Stimulated activated CD4-positive, alpha-beta T cell treated with anti-CD3 and anti-CD28 coated beads, Interleukin-1b, Interleukin-23, amount 100 ng/mL, for 48 hours (primary cell): ENCODE results near the gene NKG7.

Experiments used
- DNase-seq: peaks from one replicate; pipeline ENCODE4 v3.0.0-alpha.2; 2020

The NKG7 gene

DNA sequence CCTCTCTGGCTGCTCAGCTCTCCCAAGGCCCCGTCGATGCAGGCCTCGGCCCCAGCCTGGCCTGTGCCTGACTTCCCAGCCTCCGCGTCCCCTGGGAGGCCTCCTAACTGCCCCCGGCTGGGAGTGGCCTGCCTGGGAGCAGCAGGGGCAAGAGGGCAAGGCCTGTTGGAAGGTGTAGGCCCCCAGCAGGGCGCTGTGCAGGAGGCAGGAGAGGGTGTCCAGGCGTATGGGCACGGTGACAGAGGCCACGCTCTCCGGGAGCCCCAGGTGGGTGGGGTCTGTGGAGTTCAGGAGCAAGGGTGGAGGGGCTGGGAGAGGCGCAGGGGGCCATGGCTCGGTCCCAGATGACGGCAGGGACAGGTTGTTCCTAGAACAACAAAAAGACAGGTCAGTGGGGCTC is 16.7 kb upstream of the NKG7 start:
- DNase-seq = no peak

DNA sequence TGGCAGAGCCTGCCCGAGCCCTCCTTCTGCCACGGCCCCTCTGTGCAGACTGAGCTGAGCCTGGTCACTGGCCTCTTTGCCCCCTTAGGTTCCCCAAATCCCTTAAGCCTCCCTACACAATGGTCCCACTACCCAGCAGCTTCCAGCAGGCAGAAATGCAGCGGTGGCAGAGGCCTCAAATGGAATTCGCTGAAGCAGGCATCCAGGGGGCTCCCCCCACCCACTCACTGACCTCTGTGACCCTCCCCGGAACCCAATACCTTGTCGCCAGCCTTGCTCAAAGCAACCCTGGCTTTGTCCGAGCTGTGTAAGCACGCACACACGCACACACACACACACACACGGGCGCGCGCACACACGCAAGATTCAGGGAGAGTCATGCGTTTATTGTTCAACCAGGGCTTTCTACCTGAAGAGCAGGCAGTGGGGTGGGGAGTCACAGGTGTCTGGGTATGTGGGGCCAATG is 15.5 kb upstream of the NKG7 start, which contains the start of gene LIM2:
Gene LIM2 (minus strand): TSS at position 51 of the 466 bp plus-strand sequence. CDS start 531 bp downstream, outside the sequence.
- no peak for DNase-seq

DNA sequence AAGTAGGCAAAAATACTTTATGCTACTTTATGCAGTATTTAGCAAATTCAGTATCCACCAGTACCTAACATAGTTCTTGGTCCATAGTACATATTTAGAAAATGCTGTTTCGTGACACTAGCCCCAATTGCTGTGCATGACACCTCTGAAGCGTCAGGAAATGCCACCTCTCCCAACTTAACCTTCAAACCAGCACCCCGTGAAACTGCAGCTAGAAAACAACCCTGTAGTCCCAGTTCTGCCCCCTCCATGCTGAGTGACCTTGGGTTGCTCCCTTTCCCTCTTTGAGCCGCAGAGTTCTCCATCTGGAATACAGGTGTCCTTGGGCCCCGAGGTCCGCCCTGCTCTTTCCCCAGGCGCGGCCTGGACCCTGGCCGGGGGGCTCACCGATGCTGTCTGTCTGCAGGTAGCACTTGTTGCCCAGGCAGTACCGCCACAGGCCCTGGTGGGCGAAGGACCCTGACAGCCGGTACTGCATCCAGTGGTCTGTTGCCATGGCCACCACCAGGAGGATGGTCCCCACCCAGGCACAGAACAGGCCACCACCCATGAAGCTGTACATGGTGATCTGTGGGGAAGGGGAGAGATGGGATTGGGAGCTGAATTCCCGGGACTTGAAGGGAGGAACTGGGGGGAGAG is 14.5 kb upstream of the NKG7 start:
- DNase-seq = no peak

DNA sequence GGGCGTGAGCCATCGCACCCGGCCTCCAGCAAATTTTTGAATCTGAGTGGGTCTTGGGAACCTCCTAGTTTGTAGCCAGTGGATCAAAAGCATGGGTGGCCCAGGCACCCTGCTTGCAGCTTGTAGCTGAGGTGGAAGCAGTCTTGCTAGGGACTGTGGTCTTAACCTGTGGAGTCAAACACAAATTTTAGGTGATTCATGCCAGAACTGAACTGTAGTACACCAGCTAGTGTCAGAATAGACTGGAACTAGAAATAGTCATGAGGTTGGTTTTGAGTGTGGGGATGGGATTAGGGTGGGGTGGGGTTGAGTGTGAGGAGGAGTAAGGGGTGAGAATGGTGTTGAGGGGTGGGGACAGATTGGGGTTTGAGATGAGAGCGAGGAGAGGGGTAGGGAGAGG is 9.6 kb upstream of the NKG7 start:
- no peak for DNase-seq

DNA sequence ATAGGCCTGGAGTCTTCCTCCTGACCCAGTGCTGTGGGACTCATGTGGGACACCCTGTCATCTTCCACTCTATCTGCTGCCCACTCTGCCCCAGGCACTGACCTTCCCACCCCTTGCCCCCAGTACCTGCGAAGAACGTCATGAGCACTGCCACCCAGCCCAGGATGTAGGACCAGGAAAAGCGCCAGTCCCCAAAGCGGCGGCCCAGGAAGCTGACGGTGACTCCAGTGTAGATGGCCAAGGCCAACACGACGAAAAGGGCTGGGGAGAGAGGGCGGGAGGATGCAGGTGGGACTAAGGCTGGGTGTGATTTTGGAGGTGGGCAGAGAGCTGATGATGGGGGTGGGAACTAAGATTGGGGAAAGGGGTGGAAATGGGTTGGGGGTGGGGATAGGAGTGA is 7.9 kb upstream of the NKG7 start:
- no peak for DNase-seq

DNA sequence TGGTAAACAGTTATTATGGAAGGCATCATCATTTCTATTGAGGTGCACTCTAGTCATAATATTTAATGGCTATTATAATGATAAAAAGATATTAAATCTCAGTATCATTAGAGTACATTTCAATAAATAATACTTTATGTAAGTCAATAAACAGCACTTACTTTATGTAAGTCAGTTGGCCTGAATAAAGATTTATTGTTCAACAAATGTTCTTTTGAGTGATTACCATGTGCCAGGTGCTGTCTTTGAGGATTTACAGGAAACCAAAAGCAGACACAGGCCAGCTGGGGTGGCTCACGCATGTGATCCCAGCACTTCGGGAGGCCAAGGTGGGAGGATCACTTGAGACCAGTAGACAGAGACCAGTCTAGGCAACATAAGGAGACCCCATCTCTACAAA is 5.0 kb upstream of the NKG7 start:
- DNase-seq = no peak

DNA sequence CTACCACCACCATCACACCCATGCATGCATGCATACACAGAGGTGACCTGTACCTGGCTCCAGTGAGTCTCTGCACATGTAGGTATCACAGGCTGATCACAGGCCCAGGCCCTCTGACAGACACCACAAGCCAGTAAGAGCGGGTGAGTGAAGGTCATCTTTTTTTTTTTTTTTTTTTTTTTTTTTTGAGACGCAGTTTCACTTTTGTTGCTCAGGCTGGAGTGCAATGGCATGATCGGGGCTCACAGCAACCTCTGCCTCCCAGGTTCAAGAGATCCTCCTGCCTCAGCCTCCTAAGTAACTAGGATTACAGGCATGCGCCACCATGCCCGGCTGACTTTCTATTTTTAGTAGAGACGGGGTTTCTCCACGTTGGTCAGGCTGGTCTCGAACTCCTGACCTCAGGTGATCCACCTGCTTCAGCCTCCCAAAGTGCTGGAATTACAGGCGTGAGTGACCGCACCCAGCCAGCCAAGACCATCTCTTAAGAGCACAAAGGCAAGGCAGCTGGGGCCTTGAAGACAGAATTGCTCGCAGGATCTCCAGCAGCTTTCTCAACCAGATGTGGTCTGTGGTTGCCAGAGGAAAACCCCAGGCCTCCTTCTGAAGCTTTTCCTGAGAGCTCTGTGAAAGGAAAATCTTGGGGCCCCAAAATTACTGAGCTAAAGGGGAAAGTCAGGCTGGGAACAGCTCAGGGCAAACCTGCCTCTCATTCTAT is 3.2 kb upstream of the NKG7 start:
- peak; percentile 38 for DNase-seq

DNA sequence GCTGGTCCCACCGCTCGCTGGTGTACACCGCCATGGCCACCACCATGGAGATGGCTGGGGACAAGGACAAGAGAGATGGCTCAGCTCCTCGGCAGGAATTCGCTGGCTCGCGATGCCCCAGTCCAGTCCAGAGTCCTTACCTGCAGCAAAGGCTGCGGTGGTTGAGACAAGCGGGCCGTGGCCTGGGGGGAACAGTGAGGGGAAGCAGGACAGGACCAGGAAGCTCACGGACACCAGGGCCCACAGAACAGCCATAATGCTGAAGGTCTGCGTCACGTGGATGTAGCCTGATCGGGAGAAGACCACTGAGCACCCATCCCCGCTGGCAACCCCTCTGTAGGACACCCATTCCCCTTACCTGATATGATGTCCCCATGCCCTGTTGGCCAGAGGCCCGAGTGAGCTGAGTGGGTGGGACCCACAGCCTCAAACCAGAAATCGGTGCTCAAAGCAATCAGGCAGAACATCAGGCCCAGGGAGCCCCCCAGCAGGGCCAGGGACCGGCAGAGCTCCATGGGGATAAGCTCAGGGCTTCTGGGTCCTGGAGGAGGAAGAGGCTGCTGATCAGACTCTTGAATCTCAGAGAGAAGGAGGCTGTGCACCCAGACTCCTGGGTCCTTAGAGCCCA is 319 bp downstream of the NKG7 start:
- DNase-seq = no peak

DNA sequence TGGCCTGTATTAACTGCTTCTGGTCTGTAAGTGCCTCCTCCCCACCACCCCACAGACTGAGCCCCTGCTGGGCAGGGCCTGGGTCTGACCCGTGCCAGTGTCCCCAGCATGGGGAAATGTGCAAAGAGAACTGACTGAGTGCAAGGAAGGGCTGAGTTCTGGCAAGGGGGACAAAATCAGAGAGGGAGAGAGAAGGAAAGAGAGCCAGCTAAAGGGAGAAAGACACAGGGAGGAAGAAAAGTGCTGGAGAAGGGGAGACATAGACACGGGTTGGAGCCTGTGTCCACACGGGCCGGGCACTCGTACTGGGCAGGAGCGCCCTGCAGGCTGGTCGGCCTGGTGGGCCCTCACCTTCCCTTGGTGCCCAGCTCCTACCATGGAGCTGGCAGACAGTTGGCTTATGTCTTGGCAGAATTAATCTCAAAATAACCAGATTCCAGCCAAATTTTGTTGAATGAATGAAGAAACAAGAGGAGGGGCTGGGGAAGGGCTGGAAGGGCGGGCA is 1.2 kb downstream of the NKG7 start:
- DNase-seq = no peak

DNA sequence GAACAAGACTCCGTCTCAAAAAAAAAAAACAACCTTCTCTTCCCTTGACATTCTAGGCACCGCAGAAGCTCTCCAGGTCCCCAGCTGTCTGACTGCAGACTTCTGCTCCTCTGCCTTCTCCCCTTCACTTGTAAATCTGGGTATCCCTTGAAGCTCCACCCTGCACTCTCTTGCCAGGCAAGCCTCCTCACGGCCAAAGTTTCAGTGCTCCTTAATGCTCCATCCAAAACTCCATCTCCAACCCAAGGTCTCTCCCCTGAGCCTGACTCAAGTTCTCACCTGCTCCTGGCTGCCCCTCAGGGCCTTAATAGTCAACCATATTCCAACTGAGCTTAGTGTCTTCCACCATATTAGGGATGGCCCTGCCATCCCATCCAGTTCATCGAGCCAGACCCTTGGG is 2.2 kb downstream of the NKG7 start:
- DNase-seq = no peak

DNA sequence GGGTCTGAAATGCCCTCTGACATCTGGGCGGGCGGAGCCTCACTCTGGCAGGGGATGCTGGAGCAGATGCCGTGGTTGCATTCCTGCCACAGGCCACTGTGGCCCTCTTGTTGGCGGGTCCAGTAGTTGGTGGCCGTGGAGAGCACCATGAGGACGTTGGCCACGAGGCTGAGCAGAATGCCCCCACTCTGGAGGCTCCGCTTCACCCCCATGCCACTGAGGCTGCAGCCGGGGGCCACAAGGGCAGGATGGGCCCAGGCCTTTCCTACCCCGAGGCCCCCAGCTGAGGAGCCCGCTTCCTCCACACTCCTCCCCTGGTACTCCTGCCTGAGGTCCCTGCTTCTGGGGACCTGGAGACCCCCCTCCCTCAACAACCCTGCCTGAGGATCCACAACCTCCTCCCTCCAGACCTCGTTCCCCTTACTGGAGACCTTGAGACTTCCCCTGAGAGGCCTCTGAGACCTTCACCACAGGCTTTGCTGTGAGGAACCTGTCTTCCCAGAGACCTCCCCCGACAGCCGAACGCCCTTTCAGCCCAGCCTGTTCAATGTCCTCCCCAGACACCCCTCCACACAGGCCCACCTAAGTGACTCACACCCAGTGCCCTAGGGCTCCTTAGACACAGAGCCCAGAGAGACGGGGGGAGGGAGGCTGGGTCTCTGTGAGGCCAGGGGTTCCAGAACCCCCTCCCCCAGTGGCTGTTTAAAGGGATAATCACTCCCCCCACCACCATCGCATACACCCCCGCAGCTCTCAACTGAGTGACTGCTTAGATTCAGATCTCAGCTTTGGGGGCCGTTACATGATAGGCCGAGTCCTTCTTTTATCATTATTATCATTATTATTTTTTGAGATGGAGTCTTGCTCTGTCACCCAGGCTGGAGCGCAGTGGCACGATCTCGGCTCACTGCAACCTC is 3.8 kb downstream of the NKG7 start, which contains the start of gene CLDND2:
Gene CLDND2 (minus strand): TSS at position 638 of the 917 bp plus-strand sequence. CDS start 426 bp downstream, at position 212.
- no peak for DNase-seq

DNA sequence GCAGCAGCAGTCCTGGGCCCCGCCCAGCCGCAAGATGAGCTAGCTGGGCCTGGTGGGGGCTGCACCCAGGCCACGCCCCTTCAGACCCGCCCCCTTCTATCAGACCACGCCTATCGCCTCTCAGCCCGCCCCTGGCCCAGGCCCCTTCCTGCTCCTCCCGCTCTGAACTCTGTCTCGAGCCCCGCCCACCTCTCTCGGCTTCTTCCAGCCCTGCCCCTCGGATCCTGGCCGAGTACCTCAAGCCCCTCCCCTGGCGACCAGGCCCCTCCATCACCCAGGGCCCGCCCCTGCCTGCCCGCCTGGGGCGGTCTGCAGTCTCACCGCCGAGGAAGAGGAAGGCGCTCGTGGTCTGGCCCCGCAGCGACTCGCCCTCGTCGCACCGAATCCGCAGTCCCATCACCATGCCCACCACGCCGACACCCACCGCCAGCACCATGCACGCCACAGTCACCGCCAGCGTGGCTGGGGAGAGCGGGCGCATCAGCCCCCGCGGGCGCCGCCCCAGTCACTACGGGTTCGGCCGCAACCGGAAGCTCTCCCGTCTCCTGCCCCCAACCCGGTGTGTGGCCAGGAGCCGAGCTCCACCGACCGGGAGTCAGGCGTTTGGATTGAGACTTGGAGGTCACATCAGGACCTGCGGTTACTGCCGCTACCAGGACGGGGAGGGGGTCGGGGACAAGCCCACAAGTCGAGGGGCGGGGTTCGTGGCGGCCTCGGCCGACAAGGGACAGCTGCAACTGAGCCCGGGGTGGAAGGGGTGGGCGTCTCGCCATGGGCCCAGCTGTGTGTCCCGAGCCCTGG is 4.7 kb downstream of the NKG7 start:
- DNase-seq = peak; percentile 100

DNA sequence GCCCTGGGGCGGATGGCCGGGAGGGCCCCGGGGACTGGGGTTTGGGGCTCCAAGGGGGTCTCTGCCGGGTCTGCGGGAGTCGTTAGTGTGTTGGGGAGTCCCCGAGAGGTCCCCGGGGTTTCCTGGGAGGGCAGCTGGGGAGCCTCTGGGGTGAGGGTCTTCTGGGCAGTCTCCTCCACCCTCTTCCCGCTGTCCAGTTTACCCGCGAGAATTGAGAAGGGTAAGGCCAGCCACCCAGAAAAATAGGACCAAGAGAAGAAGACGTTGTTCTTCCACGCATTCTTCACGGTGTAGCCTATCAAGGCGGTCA is 5.2 kb downstream of the NKG7 start:
- DNase-seq = peak; percentile 54

DNA sequence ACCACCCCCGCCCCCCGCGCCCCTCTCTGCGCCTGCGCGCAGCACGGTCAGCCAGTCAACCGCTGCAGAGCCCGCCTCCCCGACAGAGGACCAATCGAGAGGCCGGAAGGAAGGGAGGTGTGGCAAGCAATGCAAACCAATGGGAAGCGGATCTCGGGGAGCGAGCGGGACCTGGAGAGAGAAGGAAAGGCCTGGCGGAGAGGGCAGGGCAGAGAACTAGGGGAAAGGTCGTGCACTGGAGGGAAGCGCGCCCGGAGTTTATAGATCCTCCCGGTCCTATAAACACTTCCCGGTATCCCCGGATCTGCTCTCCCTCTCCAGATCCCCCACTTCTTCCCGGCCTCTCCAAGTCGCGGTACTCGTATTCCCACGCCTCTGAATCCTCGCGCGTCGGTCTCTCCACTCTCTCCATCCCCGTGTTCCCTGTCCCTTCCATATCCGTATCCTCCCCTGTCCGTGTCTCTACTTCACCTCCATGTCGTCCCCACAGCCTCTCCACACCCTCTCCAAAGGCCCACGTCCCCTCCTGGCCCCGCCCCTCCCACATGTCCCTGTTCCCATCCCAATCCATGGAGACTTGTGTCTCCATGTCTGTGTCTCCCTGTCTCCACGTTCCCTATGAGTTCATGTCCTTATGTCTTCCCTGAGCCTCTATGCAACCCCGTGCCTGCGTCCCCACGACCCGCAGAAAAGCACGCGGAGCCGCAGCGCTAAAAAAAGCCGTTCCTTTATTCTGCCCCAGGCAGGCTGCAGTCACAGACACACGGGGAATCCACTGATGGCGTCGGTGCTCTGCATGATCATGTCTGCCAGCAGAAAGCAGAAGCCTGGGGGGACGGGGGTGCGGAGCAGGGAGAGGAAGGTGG is 5.8 kb downstream of the NKG7 start:
- DNase-seq = peak; percentile 97

DNA sequence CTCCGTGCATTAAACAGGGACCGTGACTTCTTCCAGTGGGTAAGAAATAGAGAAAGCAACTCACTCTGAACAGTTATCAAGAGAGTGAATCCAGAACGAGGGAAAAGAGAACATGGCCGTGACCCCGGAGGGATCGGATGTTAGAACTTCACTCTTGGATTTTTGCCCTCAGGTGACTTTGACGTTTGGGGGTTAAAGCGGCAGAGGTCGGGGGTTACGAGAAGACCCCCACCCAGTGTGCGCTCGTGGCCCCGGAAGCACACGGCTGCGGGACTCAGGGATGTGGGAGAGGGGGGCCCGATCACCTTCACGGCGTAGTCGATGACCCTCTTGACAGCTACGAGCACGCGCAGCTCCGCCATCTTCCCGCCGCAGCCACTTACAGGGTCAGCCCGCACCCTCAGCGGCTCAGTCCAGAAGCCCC is 6.5 kb downstream of the NKG7 start, which contains the start of gene ETFB:
Gene ETFB (minus strand): TSS at position 424 of the 424 bp plus-strand sequence. CDS start 62 bp downstream, at position 362.
- DNase-seq = no peak

DNA sequence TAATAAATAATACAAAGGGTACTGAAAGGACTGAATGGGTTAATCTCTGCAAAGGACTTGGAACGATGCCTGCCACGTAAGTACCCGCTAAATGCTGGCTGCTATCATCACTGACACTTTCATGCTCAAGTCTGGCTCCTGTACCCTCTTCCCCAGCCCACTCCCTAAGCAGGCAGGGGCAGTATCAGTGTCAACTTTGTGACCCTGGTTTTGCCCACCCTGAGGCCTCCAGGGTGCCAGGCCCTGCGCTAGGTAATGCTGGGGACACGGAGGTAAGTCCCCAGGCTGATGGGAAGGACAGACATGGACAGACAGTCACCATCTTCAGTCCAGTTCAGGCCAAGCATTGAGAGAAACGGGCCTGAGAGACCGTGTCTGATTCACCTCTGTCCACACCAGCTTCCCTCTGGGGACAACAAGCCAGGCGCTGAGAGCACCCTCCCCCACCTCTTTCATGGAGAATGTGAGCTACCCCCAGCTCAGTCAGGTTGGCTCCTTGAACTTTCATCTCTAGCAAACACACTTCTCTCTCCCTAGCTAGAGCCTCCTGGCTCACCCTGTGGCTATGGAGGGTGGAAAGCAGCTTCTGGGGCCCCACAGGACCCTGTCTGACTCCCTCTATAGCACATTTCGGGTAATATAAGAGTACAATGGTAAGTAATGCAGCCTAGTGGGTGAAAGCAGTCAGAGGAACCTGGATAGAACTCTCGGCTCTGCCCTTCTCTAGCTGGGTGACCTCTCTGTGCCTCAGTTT is 7.1 kb downstream of the NKG7 start:
- DNase-seq = no peak

DNA sequence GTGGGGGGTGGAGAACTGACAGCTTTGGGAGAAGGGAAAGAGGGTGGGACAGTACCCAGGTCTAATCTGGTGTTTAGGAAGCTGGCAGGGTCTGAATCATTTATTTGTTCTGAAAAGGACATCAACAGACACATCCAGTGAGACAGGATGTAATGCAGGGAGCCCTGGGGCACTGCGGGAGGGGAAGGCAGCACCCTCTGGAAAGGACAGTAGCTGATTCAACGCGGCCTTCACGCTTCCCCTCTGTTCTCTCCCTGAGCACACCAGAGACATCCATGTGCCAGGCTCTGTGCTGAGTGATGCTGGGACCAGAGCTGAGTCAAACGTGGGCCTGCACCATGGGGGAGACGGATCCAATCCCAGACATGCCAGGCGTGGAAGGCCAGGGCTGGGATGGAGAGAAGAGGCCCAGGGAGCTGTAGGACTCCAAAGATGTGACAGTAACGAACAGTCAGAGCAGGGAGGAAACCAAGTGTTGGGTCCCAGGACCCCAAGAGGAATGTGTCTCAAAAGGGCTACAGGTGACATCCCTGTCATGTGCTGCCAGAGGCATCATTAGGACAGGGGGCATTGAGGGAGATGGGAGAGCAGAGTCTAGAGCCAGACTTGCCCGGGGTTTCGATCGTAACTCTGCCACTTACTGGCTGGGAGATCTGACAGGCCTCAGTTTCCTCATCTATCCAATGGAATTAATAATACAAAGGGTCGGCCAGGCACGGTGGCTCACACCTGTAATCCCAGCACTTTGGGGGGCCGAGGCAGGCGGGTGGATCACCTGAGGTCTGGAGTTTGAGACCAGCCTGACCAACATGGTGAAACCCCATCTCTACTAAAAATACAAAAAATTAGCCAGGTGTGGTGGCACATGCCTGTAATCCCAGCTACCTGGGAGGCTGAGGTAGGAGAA is 8.0 kb downstream of the NKG7 start:
- DNase-seq = no peak

DNA sequence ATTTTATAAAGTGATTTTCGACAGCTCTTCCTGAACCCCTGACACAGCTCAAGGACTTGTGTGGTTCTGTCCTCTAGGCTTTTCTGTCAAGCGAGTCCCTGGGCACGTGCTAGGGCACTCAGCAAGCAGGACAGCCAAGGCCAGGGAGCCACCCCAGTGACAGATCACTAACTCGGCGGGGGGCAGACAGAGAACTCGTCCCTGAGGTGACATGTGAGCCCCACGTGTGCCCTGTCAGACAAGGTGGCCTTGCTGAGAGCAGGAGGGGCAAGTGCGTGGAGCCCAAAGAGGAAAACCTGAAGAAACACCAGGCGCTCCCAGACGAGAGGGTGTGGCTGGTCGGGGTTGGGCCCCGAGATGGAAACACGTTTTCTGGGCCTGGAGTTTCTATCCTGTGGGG is 11.2 kb downstream of the NKG7 start:
- DNase-seq = no peak

DNA sequence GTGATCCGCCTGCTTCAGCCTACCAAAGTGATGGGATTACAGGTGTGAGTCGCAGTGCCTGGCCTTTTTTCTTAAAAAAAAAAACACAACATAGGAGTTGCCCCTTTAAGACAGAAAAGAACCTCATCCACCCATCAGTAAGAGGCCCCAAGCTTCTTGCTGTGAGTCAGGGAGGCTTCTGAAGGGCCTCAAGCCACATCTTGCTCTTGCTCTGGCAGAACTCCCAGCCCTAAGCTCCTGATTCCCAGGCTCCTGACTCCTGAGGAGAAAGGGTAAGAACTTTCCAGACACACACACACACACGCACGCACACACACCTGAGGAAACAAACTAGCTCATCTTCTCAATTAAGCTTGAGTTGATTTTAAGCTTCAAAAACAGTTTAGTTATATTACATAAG is 13.2 kb downstream of the NKG7 start:
- DNase-seq = no peak
